A549 (cell line): ENCODE results near the gene AKAP10. TPM values are rescaled to one million over a fixed set of nuclear protein-coding genes. Genes with fewer than 3 reads are reported as not detected.

Source experiments
- ATAC-seq, 2 experiments: fragments of 200-7000 bp in 1 of 2; fragments of >200 bp in 1 of 2; cut with Nextera tagmentation in 1 of 2; cut with Tn5 transposase in 1 of 2; 3 replicates each; pipeline versions ENCODE4 v1.8.0 to v1.9.1; 2018 to 2020; ENCODE audit warnings: mild to moderate bottlenecking in 1 of 2, moderate library complexity in 1 of 2
- CTCF ChIA-PET: fragments of 300-600 bp; sonication (Branson Sonifier 250); formaldehyde crosslinking; extraction: SDS; loops from one replicate; lab custom pipeline; 2021; ENCODE audit warnings: antibody characterized with exemption, inconsistent platforms; lab: Yijun Ruan, JAX
- POLR2A ChIA-PET: fragments of 350-600 bp; formaldehyde crosslinking; extraction: SDS; loops from one replicate; lab custom pipeline; 2021; ENCODE audit warnings: antibody characterized with exemption, inconsistent platforms; lab: Yijun Ruan, JAX
- DNase-seq, 2 experiments: peaks; one replicate each; pipeline versions ENCODE4 v3.0.0 to v3.0.0-alpha.2; 2011 to 2016; ENCODE audit warnings: low read depth in 1 of 2, low spot score in 1 of 2
- FAIRE-seq: peaks from 2 replicates; lab custom pipeline; 2011; peaks lifted over from hg19 to GRCh38; lab: Jason Lieb, UNC
- H3K27ac ChIP-seq, 2 experiments: fragments of >200 bp; sonication (Bioruptor Twin); formaldehyde crosslinking; 3 replicates each; pipeline ENCODE4 v1.5.1; 2016 to 2017
- H3K4me1 ChIP-seq: fragments of >200 bp; sonication (Bioruptor Twin); formaldehyde crosslinking; 3 replicates; pipeline ENCODE4 v1.6.1; 2016
- H3K4me2 ChIP-seq: fragments of >200 bp; sonication (Bioruptor Twin); formaldehyde crosslinking; 3 replicates; pipeline ENCODE4 v1.6.1; 2016
- H3K4me3 ChIP-seq: fragments of >200 bp; sonication (Bioruptor Twin); formaldehyde crosslinking; 3 replicates; pipeline ENCODE4 v1.5.1; 2016
- H3K9me3 ChIP-seq: fragments of >200 bp; sonication (Bioruptor Twin); formaldehyde crosslinking; 3 replicates; pipeline ENCODE4 v1.6.1; 2016
- CEBPB ChIP-seq, 2 experiments: fragments of >200 bp in 1 of 2; sonication (Bioruptor Twin) in 1 of 2; formaldehyde crosslinking in 1 of 2; IDR thresholded peaks; 2 replicates each; pipeline ENCODE4 v1.6.1; 2012 to 2016
- CHD4 ChIP-seq: fragments of 200-600 bp; sonication (generic); IDR thresholded peaks from 2 replicates; pipeline ENCODE4 v1.6.1; 2016; ENCODE audit warnings: antibody characterized with exemption, mild to moderate bottlenecking, borderline replicate concordance
- EHMT2 ChIP-seq: fragments of 200-600 bp; sonication (generic); IDR thresholded peaks from 2 replicates; pipeline ENCODE4 v1.6.1; 2016; ENCODE audit warnings: antibody characterized with exemption, low read depth, mild to moderate bottlenecking, moderate library complexity
- FOSB ChIP-seq: fragments of 250-450 bp; sonication (Bioruptor Pico); IDR thresholded peaks from 2 replicates; pipeline ENCODE4 v1.5.0; 2020; ENCODE audit warnings: mild to moderate bottlenecking, moderate library complexity
- FOXS1 ChIP-seq: fragments of 250-450 bp; sonication (Bioruptor Pico); IDR thresholded peaks from 2 replicates; pipeline ENCODE4 v1.5.0; 2020; ENCODE audit warnings: mild to moderate bottlenecking, moderate library complexity
- GATA3 ChIP-seq: IDR thresholded peaks from 2 replicates; pipeline ENCODE4 v1.6.1; 2012; ENCODE audit warnings: borderline replicate concordance
- HEYL ChIP-seq: fragments of 250-450 bp; sonication (Bioruptor Pico); IDR thresholded peaks from 2 replicates; pipeline ENCODE4 v1.8.0; 2021; ENCODE audit warnings: mild to moderate bottlenecking, moderate library complexity
- HOXB5 ChIP-seq: fragments of 250-450 bp; sonication (Bioruptor Pico); IDR thresholded peaks from 2 replicates; pipeline ENCODE4 v1.5.0; 2020; ENCODE audit warnings: mild to moderate bottlenecking, moderate library complexity
- MAFK ChIP-seq: fragments of 450-650 bp; IDR thresholded peaks from 2 replicates; pipeline ENCODE4 v1.6.1; 2014; ENCODE audit not compliant: partially characterized antibody
- NPAS2 ChIP-seq: fragments of 250-450 bp; sonication (Bioruptor Pico); IDR thresholded peaks from 2 replicates; pipeline ENCODE4 v1.8.0; 2022; ENCODE audit warnings: mild to moderate bottlenecking, moderate library complexity, borderline replicate concordance
- PHF8 ChIP-seq: fragments of 200-600 bp; sonication (generic); IDR thresholded peaks from 2 replicates; pipeline ENCODE4 v1.6.1; 2016; ENCODE audit warnings: low read depth, mild to moderate bottlenecking, antibody characterized with exemption, moderate library complexity, borderline replicate concordance
- POLR2AphosphoS2 ChIP-seq: conservative IDR thresholded peaks from 2 replicates; pipeline ENCODE4 v1.6.1; 2012; ENCODE audit warnings: low read length, improper control_type of control experiment, inconsistent platforms
- RCOR1 ChIP-seq: fragments of 150-350 bp; IDR thresholded peaks from 2 replicates; pipeline ENCODE4 v1.6.1; 2014; ENCODE audit warnings: antibody characterized with exemption, low read length, low read depth
- SMC3 ChIP-seq: fragments of >200 bp; sonication (Bioruptor Twin); formaldehyde crosslinking; IDR thresholded peaks from 3 replicates; pipeline ENCODE4 v1.6.1; 2018; ENCODE audit warnings: inconsistent platforms
- TFCP2L1 ChIP-seq: fragments of 250-450 bp; sonication (Bioruptor Pico); IDR thresholded peaks from 2 replicates; pipeline ENCODE4 v1.5.0; 2021; ENCODE audit warnings: mild to moderate bottlenecking
- TP53 ChIP-seq: fragments of 250-450 bp; sonication (Bioruptor Pico); IDR thresholded peaks from 2 replicates; pipeline ENCODE4 v1.5.0; 2021; ENCODE audit warnings: mild to moderate bottlenecking, moderate library complexity
- USF2 ChIP-seq: fragments of 450-650 bp; IDR thresholded peaks from 2 replicates; pipeline ENCODE4 v1.6.1; 2014; ENCODE audit warnings: antibody characterized with exemption
- ZNF302 ChIP-seq: fragments of 250-450 bp; sonication (Bioruptor Pico); IDR thresholded peaks from 2 replicates; pipeline ENCODE4 v1.9.0; 2021; ENCODE audit warnings: inconsistent platforms, mild to moderate bottlenecking, moderate library complexity
- WGBS: methylation state at CpG from one replicate; pipeline ENCODE4 v1.1.6; 2017; ENCODE audit errors: missing lambda C conversion rate; 5-methylcytosine and 5-hydroxymethylcytosine counted together
- polyA plus RNA-seq, 4 experiments: library from polyadenylated mRNA; depleted of rRNA in 3 of 4; stranded (reverse); fragments of >200 nt; fragmentation: RNase III in 1 of 4; extraction: RNeasy Plus Mini Kit Qiagen cat#74134 plus additional on column Dnase treatment in 1 of 4; gene quantifications; 2 replicates in 3 of 4; 3 replicates in 1 of 4; pipeline ENCODE4 v1.2.3, GENCODE V29; 2011 to 2017
- TF ChIP-seq, protein P1 (sequence below): fragments of >200 bp; sonication (Bioruptor Twin); formaldehyde crosslinking; IDR thresholded peaks from 2 replicates; pipeline ENCODE4 v1.6.1; 2016
- TF ChIP-seq, protein P2 (sequence below): IDR thresholded peaks from 2 replicates; pipeline ENCODE4 v1.6.1; 2012; ENCODE audit warnings: low read depth, borderline replicate concordance
- TF ChIP-seq, protein P3 (sequence below): fragments of 250-450 bp; sonication (Bioruptor Pico); IDR thresholded peaks from 2 replicates; pipeline ENCODE4 v1.5.0; 2020; ENCODE audit warnings: low read depth, mild to moderate bottlenecking, moderate library complexity

The AKAP10 gene
- polyA plus RNA-seq, 2 of the 4 experiments (the other 2 are of a cell fraction): 22.0 to 51.1 TPM

- ChIA-PET POLR2A (no interaction called here), CTCF (interaction anchor here (0.8 to 10.8 kb wide), 3 partner anchors 21 to 130 kb away, joined by 4 to 240 read pairs (median 35); partner anchors contain the start of gene SPECC1)
- no peak for ATAC-seq
- Histone ChIP-seq H3K4me1 (no peaks in the 10 kb centered on the region), H3K4me3 (no peak overlapping the region), H3K27ac (peak overlapping the region in 1 of 2 experiments; percentile 26; a peak in 1 of 6 replicates), H3K4me2 (no peak overlapping the region), H3K9me3 (no peaks in the 10 kb centered on the region)
- no peak for TF ChIP-seq HOXB5
- TF ChIP-seq, protein P1, sequence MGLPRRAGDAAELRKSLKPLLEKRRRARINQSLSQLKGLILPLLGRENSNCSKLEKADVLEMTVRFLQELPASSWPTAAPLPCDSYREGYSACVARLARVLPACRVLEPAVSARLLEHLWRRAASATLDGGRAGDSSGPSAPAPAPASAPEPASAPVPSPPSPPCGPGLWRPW: no peak
- no peak for TF ChIP-seq NPAS2
- TF ChIP-seq RCOR1: no peak
- TF ChIP-seq, protein P2, sequence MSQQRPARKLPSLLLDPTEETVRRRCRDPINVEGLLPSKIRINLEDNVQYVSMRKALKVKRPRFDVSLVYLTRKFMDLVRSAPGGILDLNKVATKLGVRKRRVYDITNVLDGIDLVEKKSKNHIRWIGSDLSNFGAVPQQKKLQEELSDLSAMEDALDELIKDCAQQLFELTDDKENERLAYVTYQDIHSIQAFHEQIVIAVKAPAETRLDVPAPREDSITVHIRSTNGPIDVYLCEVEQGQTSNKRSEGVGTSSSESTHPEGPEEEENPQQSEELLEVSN: no peak
- no peak for TF ChIP-seq PHF8
- TF ChIP-seq EHMT2: no peak
- no peak for TF ChIP-seq CEBPB (IDR thresholded peaks at IDR 0.05)
- no peak for TF ChIP-seq ZNF302 (CRISPR knock-in tag)
- TF ChIP-seq TFCP2L1: no peak
- no peak for TF ChIP-seq MAFK
- TF ChIP-seq CHD4: no peak
- no peak for DNase-seq
- FAIRE-seq: no peak
- 77% methylated on average over 13 of the region's 13 CpGs for WGBS
Observed at GRCh38 chr17:19986941-19987861, 9.6 kb upstream of the AKAP10 start.

GRCh38 chr17:19979917-19980770 is 2.5 kb upstream of the AKAP10 start:
- ATAC-seq (no peak), DNase-seq (no peak), FAIRE-seq (no peak)
- Histone ChIP-seq H3K4me2 (no peak overlapping the region), H3K9me3 (no peaks in the 10 kb centered on the region), H3K4me1 (peaks cover 18% of the 10 kb centered on the region), H3K4me3 (no peak overlapping the region), H3K27ac (no peak overlapping the region)
- ChIA-PET CTCF (interaction anchor here (0.6 to 7.0 kb wide), 4 partner anchors 14 to 227 kb away, joined by 3 to 65 read pairs (median 19); partner anchors contain the start of gene SPECC1), POLR2A (interaction anchor here (0.5 kb wide), 1 partner anchor 125 kb away, joined by 3 read pairs; no protein-coding TSS in a partner anchor)
- 89% methylated on average over 37 of the region's 43 CpGs for WGBS
- no peak for TF ChIP-seq MAFK
- TF ChIP-seq, protein P3, sequence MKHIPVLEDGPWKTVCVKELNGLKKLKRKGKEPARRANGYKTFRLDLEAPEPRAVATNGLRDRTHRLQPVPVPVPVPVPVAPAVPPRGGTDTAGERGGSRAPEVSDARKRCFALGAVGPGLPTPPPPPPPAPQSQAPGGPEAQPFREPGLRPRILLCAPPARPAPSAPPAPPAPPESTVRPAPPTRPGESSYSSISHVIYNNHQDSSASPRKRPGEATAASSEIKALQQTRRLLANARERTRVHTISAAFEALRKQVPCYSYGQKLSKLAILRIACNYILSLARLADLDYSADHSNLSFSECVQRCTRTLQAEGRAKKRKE (CRISPR knock-in tag): no peak
- TF ChIP-seq FOSB (CRISPR knock-in tag): no peak
- TF ChIP-seq FOXS1 (CRISPR knock-in tag): no peak
- no peak for TF ChIP-seq USF2
- TF ChIP-seq TP53 (CRISPR knock-in tag): no peak
- TF ChIP-seq HEYL (CRISPR knock-in tag): no peak
- no peak for TF ChIP-seq POLR2AphosphoS2
- TF ChIP-seq SMC3: no peak
- no peak for TF ChIP-seq GATA3
- TF ChIP-seq, protein P1: no peak
